Activated naive CD4-positive, alpha-beta T cell treated with anti-CD3 and anti-CD28 coated beads, Interleukin-2, amount 10 ng/mL, durations not matched to agents 7 days and 5 days (primary cell): ENCODE data around the gene FCAMR.
A peak's percentile ranks its signal among the peaks of the same experiment; 100 is the strongest.
"Not testable (repeated sequence)": the region's sequence is repeated elsewhere in the genome, so short reads cannot be mapped to it uniquely, and the experiment has no call there.

Source experiments
- CTCF ChIA-PET: fragments of 350-600 bp; sonication (Branson Sonifier 250); formaldehyde crosslinking; loops from one replicate; lab custom pipeline; 2021; ENCODE audit warnings: antibody characterized with exemption; lab: Charles Lee
- DNase-seq: peaks from one replicate; pipeline ENCODE4 v3.0.0-alpha.2; 2020
- H3K27ac Mint-ChIP-seq: one replicate; pipeline ENCODE4 v1.8.0; 2021; ENCODE audit warnings: mild to moderate bottlenecking, moderate library complexity, mixed read lengths
- H3K27me3 Mint-ChIP-seq: one replicate; pipeline ENCODE4 v1.8.0; 2021; ENCODE audit warnings: mild to moderate bottlenecking, mixed read lengths
- H3K36me3 Mint-ChIP-seq: one replicate; pipeline ENCODE4 v1.8.0; 2021; ENCODE audit warnings: mixed read lengths
- H3K4me1 Mint-ChIP-seq: one replicate; pipeline ENCODE4 v1.8.0; 2021; ENCODE audit warnings: mixed read lengths
- H3K4me3 Mint-ChIP-seq: one replicate; pipeline ENCODE4 v1.8.0; 2021; ENCODE audit warnings: mild to moderate bottlenecking, moderate library complexity, mixed read lengths
- H3K9me3 Mint-ChIP-seq: one replicate; pipeline ENCODE4 v1.8.0; 2021; ENCODE audit warnings: mixed read lengths

The FCAMR gene

GRCh38 chr1:206929524-206929923 lies 40.7 kb downstream of the FCAMR start:
- H3K27me3 Mint-ChIP-seq: peaks cover 5% of the 10 kb centered on the region
- H3K4me3 Mint-ChIP-seq: no peak overlapping the region
- H3K27ac Mint-ChIP-seq: peak overlapping the region; percentile 64
- peaks cover 38% of the 10 kb centered on the region for H3K4me1 Mint-ChIP-seq
- DNase-seq: no peak
- CTCF ChIA-PET: interaction anchor here (8.3 to 13.5 kb wide), 2 partner anchors 12 to 52 kb away, joined by 168 to 265 read pairs; partner anchors contain the start of gene FCMR
- no peaks in the 10 kb centered on the region for H3K36me3 Mint-ChIP-seq
- no peaks in the 10 kb centered on the region for H3K9me3 Mint-ChIP-seq

DNA sequence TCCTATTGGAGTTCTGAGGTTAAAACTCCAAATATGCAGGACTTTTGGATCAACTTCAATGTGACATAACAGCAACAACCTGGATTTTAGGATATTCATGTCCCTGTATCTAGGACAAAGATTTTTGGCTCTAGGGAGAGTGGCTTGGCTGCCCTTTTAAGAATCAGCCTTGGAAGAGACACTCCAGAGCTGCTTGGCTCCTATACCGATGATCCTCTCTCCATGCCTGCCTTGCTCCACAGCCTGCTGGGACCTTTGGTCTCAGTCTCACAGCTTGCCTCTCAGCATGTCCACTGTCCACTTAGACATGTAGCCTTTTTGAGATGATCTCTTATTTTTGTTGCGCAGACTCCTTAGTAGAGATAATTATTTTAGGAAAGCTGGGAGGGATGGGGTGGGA lies 44.0 kb downstream of the FCAMR start:
- Mint-ChIP-seq H3K4me1 (peaks cover 29% of the 10 kb centered on the region), H3K4me3 (no peak overlapping the region), H3K36me3 (peaks cover 2% of the 10 kb centered on the region), H3K27ac (no peak overlapping the region), H3K27me3 (no peaks in the 10 kb centered on the region), H3K9me3 (no peaks in the 10 kb centered on the region)
- no peak for DNase-seq
- CTCF ChIA-PET: interaction anchor here (3.3 to 13.5 kb wide), 2 partner anchors 42 to 55 kb away, joined by 9 to 265 read pairs; no protein-coding TSS in a partner anchor

GRCh38 chr1:206925106-206925736 lies 45.0 kb downstream of the FCAMR start:
- H3K36me3 Mint-ChIP-seq: peaks cover 11% of the 10 kb centered on the region
- no peak overlapping the region for H3K27ac Mint-ChIP-seq
- peak; percentile 67 for DNase-seq
- peaks cover 28% of the 10 kb centered on the region for H3K4me1 Mint-ChIP-seq
- H3K4me3 Mint-ChIP-seq: no peak overlapping the region
- H3K27me3 Mint-ChIP-seq: no peaks in the 10 kb centered on the region
- CTCF ChIA-PET: interaction anchor here (0.9 to 13.5 kb wide), 8 partner anchors 8 to 154 kb away, joined by 3 to 265 read pairs (median 6); no protein-coding TSS in a partner anchor
- no peaks in the 10 kb centered on the region for H3K9me3 Mint-ChIP-seq

- Mint-ChIP-seq H3K36me3 (peaks cover 15% of the 10 kb centered on the region), H3K9me3 (no peaks in the 10 kb centered on the region), H3K27me3 (no peaks in the 10 kb centered on the region), H3K27ac (no peak overlapping the region), H3K4me1 (peaks cover 26% of the 10 kb centered on the region), H3K4me3 (no peak overlapping the region)
- no peak for DNase-seq
- CTCF ChIA-PET: interaction anchor here (0.9 to 13.5 kb wide), 7 partner anchors 9 to 155 kb away, joined by 3 to 265 read pairs (median 5); no protein-coding TSS in a partner anchor
These were observed 45.6 kb downstream of the FCAMR start for GRCh38 chr1:206924592-206925105.

- H3K27ac Mint-ChIP-seq, H3K4me3 Mint-ChIP-seq, H3K9me3 Mint-ChIP-seq, H3K27me3 Mint-ChIP-seq, DNase-seq: not testable (repeated sequence)
- H3K36me3 Mint-ChIP-seq: peaks cover 17% of the 10 kb centered on the region
- peaks cover 25% of the 10 kb centered on the region for H3K4me1 Mint-ChIP-seq
- CTCF ChIA-PET: interaction anchor here (1.4 to 13.5 kb wide), 5 partner anchors 10 to 57 kb away, joined by 5 to 265 read pairs (median 47); no protein-coding TSS in a partner anchor
These were observed 46.2 kb downstream of the FCAMR start for GRCh38 chr1:206923961-206924557.

DNA sequence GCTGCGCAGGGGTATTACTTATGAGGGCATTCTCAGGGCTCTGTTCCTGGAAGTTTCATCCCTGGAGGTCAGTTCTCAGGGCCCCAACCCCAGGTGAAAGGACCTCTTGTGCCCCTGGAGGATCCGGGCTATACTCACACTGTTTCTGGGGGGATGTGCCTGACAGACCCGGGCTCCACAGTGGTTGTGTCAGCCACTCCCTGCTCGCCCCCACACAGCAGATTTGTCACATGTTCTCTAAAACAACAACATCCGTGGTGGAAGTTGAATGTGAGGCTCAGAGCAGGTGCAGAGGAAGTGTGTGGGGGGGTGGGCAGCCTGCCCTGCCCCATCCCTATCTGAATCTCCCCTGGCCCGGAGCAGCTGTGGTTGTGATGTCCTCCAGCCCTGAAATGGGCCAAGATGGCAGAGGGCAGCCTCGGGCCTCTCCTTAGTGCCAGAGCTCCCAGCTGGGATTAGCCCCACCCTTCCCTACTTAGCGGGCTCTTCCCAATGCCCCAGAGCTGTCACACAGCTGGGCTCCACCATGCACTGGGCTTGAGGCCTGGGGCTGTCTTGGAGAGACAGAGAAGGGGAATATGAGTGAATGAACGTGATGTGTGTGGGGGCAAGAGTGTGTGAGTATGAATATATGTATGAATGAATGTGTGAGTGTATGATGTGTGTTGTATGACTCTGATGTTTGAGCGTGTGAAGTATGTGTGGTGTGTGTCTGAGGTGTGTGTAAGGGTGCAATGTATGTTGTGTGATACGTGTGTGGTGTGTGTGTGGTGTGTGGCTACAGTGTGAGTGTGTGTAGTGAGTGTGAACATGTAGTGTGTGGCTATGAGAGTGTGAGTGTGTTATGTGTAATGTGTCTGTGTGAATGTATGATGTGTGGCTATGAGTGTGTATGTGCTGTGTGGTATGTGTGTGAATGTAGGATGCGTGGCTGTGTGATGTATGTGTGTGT lies 47.0 kb downstream of the FCAMR start:
- H3K36me3 Mint-ChIP-seq: peaks cover 22% of the 10 kb centered on the region
- H3K27ac Mint-ChIP-seq: no peak overlapping the region
- no peaks in the 10 kb centered on the region for H3K27me3 Mint-ChIP-seq
- no peak overlapping the region for H3K4me3 Mint-ChIP-seq
- H3K4me1 Mint-ChIP-seq: peaks cover 31% of the 10 kb centered on the region
- peak; percentile 88 for DNase-seq
- no peaks in the 10 kb centered on the region for H3K9me3 Mint-ChIP-seq
- CTCF ChIA-PET: interaction anchor here (0.7 to 13.0 kb wide), 5 partner anchors 10 to 259 kb away, joined by 3 to 168 read pairs (median 18); no protein-coding TSS in a partner anchor

DNA sequence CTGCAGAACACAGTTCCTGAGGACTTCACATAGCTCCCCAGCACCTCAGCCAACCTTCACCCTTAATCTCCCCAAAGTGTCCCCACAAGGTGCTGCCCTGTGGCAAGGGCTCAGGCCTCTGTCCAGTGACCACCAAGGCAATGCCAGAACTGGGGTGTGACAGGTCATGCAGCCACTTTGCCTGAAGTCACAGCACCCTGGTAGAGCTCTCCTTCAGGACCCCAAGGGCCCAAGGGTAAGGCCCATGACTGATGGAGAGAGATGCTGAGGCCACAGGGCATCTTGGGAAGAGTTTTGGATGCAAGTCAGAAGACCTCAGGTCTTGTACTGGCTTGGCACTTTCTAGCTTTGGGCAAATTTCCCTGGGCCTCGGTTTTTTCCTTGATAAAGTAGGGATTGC lies 47.7 kb downstream of the FCAMR start:
- H3K4me3 Mint-ChIP-seq: no peak overlapping the region
- H3K9me3 Mint-ChIP-seq: no peaks in the 10 kb centered on the region
- H3K27ac Mint-ChIP-seq: no peak overlapping the region
- CTCF ChIA-PET: interaction anchor here (0.7 to 13.0 kb wide), 9 partner anchors 10 to 258 kb away, joined by 3 to 168 read pairs (median 5); partner anchors contain the start of gene IL20
- peaks cover 30% of the 10 kb centered on the region for H3K36me3 Mint-ChIP-seq
- no peak for DNase-seq
- H3K4me1 Mint-ChIP-seq: peaks cover 36% of the 10 kb centered on the region
- H3K27me3 Mint-ChIP-seq: no peaks in the 10 kb centered on the region

- DNase-seq: peak; percentile 69
- peaks cover 39% of the 10 kb centered on the region for H3K4me1 Mint-ChIP-seq
- no peaks in the 10 kb centered on the region for H3K9me3 Mint-ChIP-seq
- CTCF ChIA-PET: interaction anchor here (0.7 to 13.0 kb wide), 10 partner anchors 10 to 195 kb away, joined by 3 to 168 read pairs (median 5); partner anchors contain the start of gene IL20
- H3K27me3 Mint-ChIP-seq: no peaks in the 10 kb centered on the region
- no peak within 1 kb of the TSS for H3K27ac Mint-ChIP-seq
- no peak within 1 kb of the TSS for H3K4me3 Mint-ChIP-seq
- peaks cover 37% of the 10 kb centered on the region for H3K36me3 Mint-ChIP-seq
These were observed 48.4 kb downstream of the FCAMR start, which contains the start of gene FCMR for GRCh38 chr1:206921772-206922265. Gene FCMR (minus strand): TSS chr1:206921941. CDS start chr1:206921854, 87 bp downstream.

DNA sequence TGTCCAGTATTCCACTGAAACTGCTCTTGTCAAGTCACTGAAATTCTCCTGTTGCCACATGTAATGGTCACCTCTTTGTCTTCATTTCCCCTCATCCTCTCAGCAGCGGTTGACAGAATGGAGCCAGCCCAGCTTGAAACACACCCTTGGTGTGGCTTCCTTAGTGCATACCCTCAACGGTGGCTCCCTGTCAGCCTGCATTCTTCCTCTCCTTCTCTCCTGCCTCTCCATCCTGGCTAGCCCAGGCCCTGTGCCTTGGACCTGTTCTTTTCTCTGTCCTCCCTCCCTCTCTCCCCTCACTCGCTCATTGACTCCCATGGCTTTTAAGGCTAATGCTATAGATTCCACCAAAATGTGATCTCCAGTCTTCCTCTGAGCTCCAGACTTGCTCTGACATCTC lies 52.2 kb downstream of the FCAMR start:
- Mint-ChIP-seq H3K4me3 (no peak overlapping the region), H3K36me3 (peaks cover 73% of the 10 kb centered on the region), H3K27me3 (no peaks in the 10 kb centered on the region), H3K4me1 (peaks cover 69% of the 10 kb centered on the region), H3K9me3 (no peaks in the 10 kb centered on the region), H3K27ac (peak overlapping the region; percentile 46)
- CTCF ChIA-PET: interaction anchor here (0.9 to 13.0 kb wide), 12 partner anchors 9 to 259 kb away, joined by 3 to 216 read pairs (median 6); partner anchors contain the start of gene IL20
- no peak for DNase-seq

DNA sequence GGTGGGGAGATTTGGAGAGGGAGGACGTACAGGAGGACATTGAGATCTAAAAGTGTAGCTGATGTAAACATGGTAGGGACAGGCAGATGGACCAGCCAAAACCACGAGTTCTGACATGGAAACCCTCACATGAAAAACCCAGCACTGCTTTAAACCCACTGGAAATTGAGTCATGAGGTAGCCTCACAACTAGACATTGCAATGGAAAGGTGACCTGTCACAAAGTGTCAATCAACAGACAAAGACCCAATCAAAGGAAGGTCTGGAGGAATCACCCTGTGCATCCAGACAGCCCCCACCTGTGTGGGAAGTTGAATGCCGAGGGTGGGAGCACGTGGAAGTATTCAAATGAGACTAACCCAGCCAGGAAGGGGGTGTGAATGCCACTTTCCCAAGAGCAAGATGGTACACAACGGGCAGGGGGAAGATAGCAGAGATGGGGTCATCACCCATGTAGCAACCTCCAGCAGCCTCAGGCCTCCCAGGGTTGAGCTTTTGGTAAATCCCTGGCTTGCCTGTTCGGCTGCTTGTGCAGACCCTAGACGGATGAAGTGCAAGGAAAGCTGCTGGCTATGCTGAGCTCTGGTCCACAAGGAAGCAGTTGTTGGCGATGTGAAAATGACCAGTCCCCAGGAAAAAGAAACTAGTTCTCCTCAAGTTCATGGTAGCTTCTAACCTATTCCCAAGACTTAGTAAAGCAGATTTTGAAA lies 54.1 kb downstream of the FCAMR start:
- peak overlapping the region; percentile 26 for H3K27ac Mint-ChIP-seq
- peaks cover 87% of the 10 kb centered on the region for H3K4me1 Mint-ChIP-seq
- DNase-seq: no peak
- peak overlapping the region; percentile 30 for H3K4me3 Mint-ChIP-seq
- CTCF ChIA-PET: interaction anchor here (0.9 to 13.0 kb wide), 6 partner anchors 17 to 185 kb away, joined by 3 to 233 read pairs (median 146); no protein-coding TSS in a partner anchor
- no peaks in the 10 kb centered on the region for H3K9me3 Mint-ChIP-seq
- H3K27me3 Mint-ChIP-seq: no peaks in the 10 kb centered on the region
- H3K36me3 Mint-ChIP-seq: peaks cover 89% of the 10 kb centered on the region

GRCh38 chr1:206915030-206915735 lies 55.1 kb downstream of the FCAMR start:
- Mint-ChIP-seq H3K9me3 (no peaks in the 10 kb centered on the region), H3K36me3 (peaks cover 89% of the 10 kb centered on the region), H3K4me3 (no peak overlapping the region), H3K4me1 (peaks cover 88% of the 10 kb centered on the region), H3K27ac (peak overlapping the region; percentile 26), H3K27me3 (no peaks in the 10 kb centered on the region)
- no peak for DNase-seq
- CTCF ChIA-PET: interaction anchor here (6.7 to 13.0 kb wide), 4 partner anchors 18 to 184 kb away, joined by 125 to 233 read pairs (median 192); no protein-coding TSS in a partner anchor
